Stimulated activated CD4-positive, alpha-beta T cell treated with anti-CD3 and anti-CD28 coated beads, Interleukin-4, amount 100 ng/mL, for 4 hours (primary cell): ENCODE data around the gene PHLDB2.

Experiments
- DNase-seq, 2 experiments: peaks; one replicate each; pipeline ENCODE4 v3.0.0-alpha.2; 2020

Gene PHLDB2

GRCh38 chr3:111967651-111968274 lies 108.7 kb downstream of the PHLDB2 start:
- peak; percentile 68 to 73 for DNase-seq

DNA sequence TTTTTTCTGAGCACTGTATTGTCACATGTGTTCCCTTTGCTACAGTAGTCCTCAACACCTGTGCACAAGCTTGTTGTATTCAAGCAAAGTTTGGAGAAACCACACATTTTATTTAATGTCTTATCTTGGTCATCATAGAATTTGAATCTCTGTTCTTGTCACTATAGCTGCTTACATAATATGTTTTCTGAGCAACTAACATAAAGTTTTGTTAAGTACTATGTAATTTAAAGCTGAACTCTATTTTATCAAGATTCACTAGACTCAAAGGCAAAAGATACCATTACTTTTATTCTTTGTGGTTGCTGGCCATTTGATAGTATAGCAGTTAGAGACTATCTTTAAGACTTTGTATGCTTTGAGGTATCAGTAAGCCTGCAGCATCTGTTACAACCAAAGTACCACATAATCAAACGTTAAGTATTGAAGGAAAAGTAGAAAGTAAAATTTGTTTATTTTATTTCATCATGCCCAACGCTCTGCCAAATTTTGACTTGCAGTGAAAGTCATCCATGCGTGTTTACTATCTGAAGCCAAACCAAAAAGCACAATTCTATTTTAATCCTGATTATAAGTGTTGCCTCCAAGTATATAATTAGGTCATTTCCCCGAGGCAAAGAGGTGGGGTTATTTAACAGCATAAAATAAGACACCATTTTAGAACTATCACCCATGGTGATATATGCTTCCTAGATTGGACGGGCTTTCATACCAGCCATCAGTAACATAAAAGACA lies 109.4 kb downstream of the PHLDB2 start:
- DNase-seq = no peak

- no peak for DNase-seq
These were observed 111.3 kb downstream of the PHLDB2 start for GRCh38 chr3:111970376-111970775.

DNA sequence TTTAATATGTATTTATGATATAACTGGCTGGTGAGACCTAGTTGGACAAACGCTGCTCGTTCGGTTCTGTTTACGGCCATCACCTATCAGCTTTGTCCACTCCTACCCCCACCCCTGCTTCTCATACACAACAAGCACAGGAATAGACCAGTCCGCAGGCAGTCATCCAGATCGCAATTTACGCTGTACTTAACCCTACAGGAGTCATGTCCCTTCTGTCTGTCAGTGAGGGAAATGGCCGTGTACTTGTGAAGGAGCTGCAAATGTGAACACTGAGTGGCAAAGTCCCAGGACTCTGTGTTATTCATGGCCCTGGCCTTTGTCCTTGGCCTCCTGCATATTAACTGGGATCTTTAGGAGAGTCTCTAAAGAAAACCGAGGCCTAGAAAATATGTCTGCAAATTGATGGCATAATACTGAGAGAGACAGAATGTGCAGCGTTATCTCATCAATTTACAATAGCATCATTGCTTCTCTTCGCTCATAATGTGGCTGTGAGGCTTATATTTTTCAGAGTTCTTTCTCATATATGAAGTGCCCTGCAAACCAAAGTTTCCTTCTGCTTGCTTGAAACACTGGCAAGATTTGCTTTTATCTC lies 112.6 kb downstream of the PHLDB2 start:
- no peak for DNase-seq

GRCh38 chr3:111972891-111973290 lies 113.8 kb downstream of the PHLDB2 start:
- no peak for DNase-seq

DNA sequence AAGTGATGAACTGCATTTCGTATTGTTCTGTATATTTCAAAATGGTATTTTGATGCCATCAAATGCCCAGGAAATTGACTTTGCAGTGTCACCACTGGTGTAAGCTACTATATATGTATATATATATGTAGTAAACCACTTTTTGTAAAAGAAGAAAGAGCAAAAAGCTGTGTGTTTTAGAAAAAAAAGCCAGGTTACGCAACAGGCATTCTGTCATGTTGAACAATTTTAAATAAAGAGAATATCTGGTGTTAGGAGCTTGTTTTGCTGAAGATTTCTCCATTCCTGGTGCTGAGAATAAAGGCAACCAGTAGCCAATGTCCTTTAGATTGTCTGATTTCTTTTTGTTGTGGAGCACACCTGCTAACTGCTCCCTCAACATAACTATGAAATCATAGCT lies 116.1 kb downstream of the PHLDB2 start:
- DNase-seq = no peak

DNA sequence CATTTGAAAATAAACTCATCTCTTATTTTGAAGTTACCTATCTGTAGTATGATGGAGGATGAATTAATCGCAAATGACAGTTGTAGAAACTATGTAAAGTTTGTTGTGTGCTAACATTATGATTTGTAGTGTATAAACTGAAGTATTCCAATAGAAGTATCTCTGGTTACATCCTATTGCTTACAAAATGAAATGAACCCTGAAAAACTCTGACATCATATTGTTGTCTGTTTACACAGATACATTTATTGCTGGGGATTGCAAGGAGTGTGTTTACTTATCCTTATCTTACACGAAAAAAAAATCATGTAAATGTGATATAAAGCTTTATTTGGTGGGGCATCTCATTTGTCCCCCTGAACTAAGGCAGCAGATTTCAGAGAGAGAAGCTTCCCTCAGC lies 117.2 kb downstream of the PHLDB2 start:
- DNase-seq = no peak

- peak; percentile 97 to 98 for DNase-seq
These were observed 119.7 kb downstream of the PHLDB2 start, which contains the start of gene ABHD10 for GRCh38 chr3:111978583-111979433. Gene ABHD10 (plus strand): TSS chr3:111979026. CDS start chr3:111979062, 36 bp downstream.

GRCh38 chr3:111979434-111980038 lies 120.5 kb downstream of the PHLDB2 start:
- DNase-seq = no peak

DNA sequence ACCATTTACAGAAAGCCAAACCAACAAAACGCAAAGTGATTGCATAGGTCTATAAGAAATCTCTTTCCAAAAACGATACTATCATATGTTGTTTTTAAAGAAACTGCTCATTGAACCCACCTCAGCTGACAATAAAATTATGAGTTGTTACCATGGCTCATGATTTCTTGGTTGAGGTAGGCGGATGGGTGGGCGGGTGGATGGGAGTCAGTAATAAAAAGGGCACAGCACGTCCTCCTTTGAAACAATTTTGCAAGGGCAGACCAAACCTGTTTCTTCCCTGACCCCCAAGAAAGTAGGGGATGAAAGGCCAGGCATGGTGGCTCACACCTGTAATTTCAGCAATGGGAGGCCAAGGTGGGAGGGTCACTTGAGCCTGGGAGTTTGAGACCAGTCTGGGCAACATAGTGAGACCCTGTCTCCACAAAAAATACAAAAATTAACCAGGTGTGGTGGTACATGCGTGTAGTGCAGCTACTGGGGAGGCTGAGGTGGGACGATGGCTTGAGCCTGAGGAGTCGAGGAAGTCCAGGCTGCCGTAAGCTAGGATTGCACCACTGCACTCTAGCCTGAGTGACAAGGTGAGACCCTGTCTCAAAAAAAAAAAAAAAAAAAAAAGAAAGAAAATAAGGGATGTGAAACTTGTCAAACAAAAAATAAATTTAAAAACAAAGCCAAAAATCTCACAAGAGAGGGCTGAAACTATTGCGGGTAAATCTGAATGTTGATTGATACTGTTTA lies 121.8 kb downstream of the PHLDB2 start:
- DNase-seq = peak; percentile 36 to 64

- no peak for DNase-seq
These were observed 122.3 kb downstream of the PHLDB2 start for GRCh38 chr3:111981457-111981763.

GRCh38 chr3:111984636-111985298 lies 125.7 kb downstream of the PHLDB2 start:
- DNase-seq = no peak

- DNase-seq = no peak
These were observed 127.7 kb downstream of the PHLDB2 start for GRCh38 chr3:111986800-111987199.

DNA sequence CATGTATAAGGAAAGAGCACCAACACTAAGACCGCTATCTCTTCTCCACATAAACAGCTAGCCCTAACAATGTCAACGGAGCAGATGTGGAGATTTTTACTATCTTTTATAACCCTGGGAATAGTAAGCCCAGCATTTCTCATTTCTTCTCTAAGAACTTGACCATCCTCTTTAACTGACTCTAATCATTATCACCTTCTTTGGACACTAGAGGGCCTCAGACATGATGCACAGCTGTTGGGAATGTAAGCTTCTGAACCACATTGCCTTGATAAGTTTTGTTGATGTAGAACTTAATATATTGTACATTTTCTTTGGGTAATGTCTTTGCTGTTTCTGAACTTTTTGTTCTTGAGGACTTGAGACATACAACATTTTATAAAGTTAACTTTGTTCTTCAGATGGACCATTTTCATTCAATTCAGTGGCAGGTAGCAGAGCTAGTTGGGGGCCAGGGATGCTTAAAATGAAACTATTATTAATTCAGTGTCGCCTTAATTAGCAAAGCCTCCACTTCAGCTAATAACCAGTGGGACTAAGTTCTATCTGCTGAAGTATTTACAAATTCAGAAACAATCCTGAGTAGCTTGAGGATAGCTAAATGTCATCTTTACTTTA lies 130.1 kb downstream of the PHLDB2 start:
- DNase-seq = no peak

DNA sequence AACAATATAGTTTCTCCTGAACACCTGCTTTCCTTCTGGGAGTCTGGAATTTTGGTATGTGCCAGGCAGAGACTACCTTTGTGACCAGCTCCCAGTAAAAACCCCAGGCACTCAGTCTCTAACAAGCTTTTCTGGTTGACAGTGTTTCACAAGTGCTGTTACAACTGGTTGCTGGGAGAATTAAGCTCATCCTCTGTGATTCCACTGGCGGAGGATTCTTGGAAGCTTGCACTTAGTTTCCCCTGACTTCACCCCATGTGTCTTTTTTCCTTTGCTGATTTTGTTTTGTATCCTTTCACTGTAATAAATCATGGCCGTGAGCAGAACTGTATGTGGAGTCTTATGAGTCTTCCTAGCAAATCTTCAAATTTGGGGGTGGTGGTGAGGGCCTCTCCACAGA lies 134.0 kb downstream of the PHLDB2 start:
- no peak for DNase-seq

DNA sequence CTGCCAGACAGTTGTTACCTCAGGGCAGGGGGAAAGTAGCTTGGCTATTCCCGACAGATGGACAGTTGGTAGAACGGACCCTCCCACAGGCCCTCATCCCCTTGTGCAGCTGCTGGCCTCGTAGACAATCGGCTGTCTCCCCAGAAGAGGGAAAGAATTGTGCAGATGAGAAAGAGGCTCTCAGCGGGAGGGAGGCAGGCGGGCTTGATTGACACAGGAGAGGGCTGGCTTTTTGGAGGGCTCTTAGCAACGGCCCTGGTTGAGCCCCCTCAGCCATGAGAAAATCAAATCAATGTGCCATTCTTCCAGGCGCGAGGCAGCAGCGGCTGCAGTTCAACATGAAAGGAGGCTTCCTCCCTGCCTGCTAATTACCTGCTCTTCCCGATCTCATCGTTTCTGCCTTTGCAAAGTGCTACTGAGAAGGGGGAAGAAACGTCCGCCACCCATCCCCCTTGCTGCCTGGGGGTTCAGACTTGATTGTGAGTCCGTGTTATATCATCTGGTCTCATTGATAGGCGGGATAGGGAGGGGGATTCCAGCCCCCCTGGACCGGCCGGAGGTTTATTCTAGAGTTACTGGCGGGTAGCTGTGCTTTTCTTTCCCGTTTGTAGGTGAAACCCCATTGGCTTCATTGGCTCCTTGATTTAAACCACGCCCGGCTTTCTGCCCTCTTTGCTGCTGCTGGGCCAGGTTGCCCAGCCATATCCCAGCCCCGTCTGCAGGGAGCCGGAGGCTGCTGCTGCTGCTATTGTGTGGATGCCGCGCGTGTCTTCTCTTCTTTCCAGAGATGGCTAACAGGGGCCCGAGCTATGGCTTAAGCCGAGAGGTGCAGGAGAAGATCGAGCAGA lies 139.8 kb downstream of the PHLDB2 start, which contains the start of gene TAGLN3:
Gene TAGLN3, plus strand, starts transcription at position 287 of the 848 bp plus-strand sequence. Its CDS starts 501 bp downstream, at position 788.
- DNase-seq = no peak

- no peak for DNase-seq
These were observed 140.6 kb downstream of the PHLDB2 start for GRCh38 chr3:111999484-112000324.

GRCh38 chr3:112000367-112000771 lies 141.3 kb downstream of the PHLDB2 start:
- no peak for DNase-seq

GRCh38 chr3:112000966-112001365 lies 141.9 kb downstream of the PHLDB2 start:
- no peak for DNase-seq
